Calu3 (cell line): Measurements from ENCODE around the gene PRPF40A. TPM values are rescaled to one million over a fixed set of nuclear protein-coding genes. Genes with fewer than 3 reads are reported as not detected.

Source experiments
- BruUV-seq: library from RNA; stranded (reverse); fragments of 400-500 nt; replicated peaks from 2 replicates; lab custom pipeline; 2021; lab: Mats Ljungman, UMichigan
- CTCF ChIA-PET: fragments of 300-600 bp; sonication (Branson Sonifier 250); formaldehyde crosslinking; loops from one replicate; lab custom pipeline; 2022; ENCODE audit warnings: antibody characterized with exemption; lab: Charles Lee
- DNase-seq: peaks from one replicate; pipeline ENCODE4 v3.0.0; 2022
- H3K27ac Mint-ChIP-seq: one replicate; pipeline ENCODE4 v1.8.0; 2022; ENCODE audit warnings: mixed read lengths; ENCODE audit not compliant: unreplicated experiment
- H3K27me3 Mint-ChIP-seq: one replicate; pipeline ENCODE4 v1.8.0; 2022; ENCODE audit warnings: mixed read lengths; ENCODE audit not compliant: unreplicated experiment
- H3K36me3 Mint-ChIP-seq: one replicate; pipeline ENCODE4 v1.8.0; 2022; ENCODE audit warnings: mild to moderate bottlenecking, moderate library complexity, mixed read lengths; ENCODE audit not compliant: insufficient read depth, unreplicated experiment
- H3K4me1 Mint-ChIP-seq: one replicate; pipeline ENCODE4 v1.8.0; 2022; ENCODE audit warnings: mild to moderate bottlenecking, low read depth, mixed read lengths; ENCODE audit not compliant: unreplicated experiment
- H3K4me3 Mint-ChIP-seq: one replicate; pipeline ENCODE4 v1.8.0; 2022; ENCODE audit warnings: mild to moderate bottlenecking, low read depth, moderate library complexity, mixed read lengths; ENCODE audit not compliant: unreplicated experiment
- H3K9me3 Mint-ChIP-seq: one replicate; pipeline ENCODE4 v1.8.0; 2022; ENCODE audit warnings: low read depth, mixed read lengths; ENCODE audit not compliant: unreplicated experiment
- CTCF ChIP-seq: fragments of 200-600 bp; IDR thresholded peaks from one replicate; pipeline ENCODE4 v1.8.0; 2022; ENCODE audit warnings: antibody characterized with exemption; ENCODE audit not compliant: unreplicated experiment
- intact Hi-C: fragments of 100-400 bp; cut with micrococcal nuclease; formaldehyde crosslinking; loops from one replicate; pipeline ENCODE4 v1.10.0; 2022; ENCODE audit not compliant: unreplicated experiment
- total RNA-seq: library from RNA; stranded (reverse); gene quantifications from 2 replicates; pipeline ENCODE4 v1.2.3, GENCODE V29; 2022

The PRPF40A gene
- total RNA-seq, 1 experiment from 2014 or later, result 118 TPM

DNA sequence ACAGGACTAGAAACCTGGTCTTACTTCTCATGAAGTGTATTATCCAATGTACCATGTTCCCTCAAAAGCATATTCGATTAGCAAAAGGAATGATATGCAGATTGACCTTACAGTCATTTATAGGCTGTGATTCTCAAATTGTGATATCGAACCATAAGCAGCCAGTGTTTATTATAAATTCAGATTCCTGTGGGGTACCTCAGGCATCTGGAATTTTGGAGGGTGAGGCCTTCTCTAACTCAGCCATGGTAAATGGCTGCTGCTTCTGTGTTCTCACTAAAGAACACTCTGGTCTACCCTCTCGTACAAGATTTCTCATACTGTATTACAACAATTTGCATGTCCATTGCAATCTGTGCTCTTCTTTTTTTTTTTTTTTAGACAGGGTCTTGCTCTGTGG lies 84.5 kb downstream of the PRPF40A start:
- no peaks in the 10 kb centered on the region for H3K4me1 Mint-ChIP-seq
- intact Hi-C loops, result no loop called here
- H3K9me3 Mint-ChIP-seq, result no peaks in the 10 kb centered on the region
- CTCF ChIA-PET, result interaction anchor here (0.6 kb wide), 1 partner anchor 447 kb away, joined by 5 read pairs; no protein-coding TSS in a partner anchor
- no peak overlapping the region for H3K27ac Mint-ChIP-seq
- H3K27me3 Mint-ChIP-seq, result no peaks in the 10 kb centered on the region
- no TSS peak for BruUV-seq
- no peak for DNase-seq
- no peak for TF ChIP-seq CTCF
- no peak overlapping the region for H3K4me3 Mint-ChIP-seq
- peaks cover 36% of the 10 kb centered on the region for H3K36me3 Mint-ChIP-seq

- Mint-ChIP-seq H3K4me3 (no peak overlapping the region), H3K4me1 (no peaks in the 10 kb centered on the region), H3K9me3 (no peaks in the 10 kb centered on the region), H3K27ac (no peak overlapping the region), H3K27me3 (no peaks in the 10 kb centered on the region), H3K36me3 (peaks cover 28% of the 10 kb centered on the region)
- BruUV-seq, result no TSS peak
- CTCF ChIA-PET, result interaction anchor here (0.6 kb wide), 1 partner anchor 525 kb away, joined by 6 read pairs; no protein-coding TSS in a partner anchor
- DNase-seq, result no peak
- intact Hi-C loops, result no loop called here
- TF ChIP-seq CTCF, result no peak
Observed at GRCh38 chr2:152630466-152630865, 86.8 kb downstream of the PRPF40A start.

DNA sequence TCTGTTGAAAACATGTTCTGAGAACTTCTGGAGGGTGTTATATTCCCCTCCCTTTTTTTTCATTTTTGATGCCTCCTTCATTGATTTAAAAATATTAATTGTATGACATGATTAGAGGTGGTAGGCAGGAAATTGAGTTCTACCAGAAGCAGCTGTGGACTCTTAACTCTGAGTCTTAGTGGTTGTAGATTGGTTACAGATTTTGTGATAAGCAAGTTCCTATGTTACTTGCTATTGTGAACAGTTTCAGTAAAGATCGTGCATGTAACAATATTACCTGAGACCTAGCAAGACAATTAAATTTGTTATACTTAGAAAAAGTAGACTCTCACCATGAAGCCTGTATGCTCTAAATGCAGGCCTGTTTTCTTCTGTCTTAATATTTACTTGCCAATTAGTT lies 88.1 kb downstream of the PRPF40A start:
- Mint-ChIP-seq H3K4me3 (no peak overlapping the region), H3K4me1 (no peaks in the 10 kb centered on the region), H3K27me3 (no peaks in the 10 kb centered on the region), H3K27ac (no peak overlapping the region), H3K36me3 (peaks cover 28% of the 10 kb centered on the region), H3K9me3 (no peaks in the 10 kb centered on the region)
- no TSS peak for BruUV-seq
- CTCF ChIA-PET, result no interaction called here
- no peak for DNase-seq
- intact Hi-C loops, result loop anchor here (5.0 to 10.0 kb wide), 2 partner anchors 124 to 162 kb away; no protein-coding TSS in a partner anchor
- no peak for TF ChIP-seq CTCF

- peak; percentile 21 for DNase-seq
- H3K36me3 Mint-ChIP-seq, result peaks cover 22% of the 10 kb centered on the region
Observed at GRCh38 chr2:152627351-152627957, 89.8 kb downstream of the PRPF40A start.

More at GRCh38 chr2:152627351-152627957, 89.8 kb downstream of the PRPF40A start:
- H3K4me3 Mint-ChIP-seq, result no peak overlapping the region
- no peak for TF ChIP-seq CTCF
- no peaks in the 10 kb centered on the region for H3K9me3 Mint-ChIP-seq
- CTCF ChIA-PET, result no interaction called here
- BruUV-seq, result no TSS peak
- no peaks in the 10 kb centered on the region for H3K4me1 Mint-ChIP-seq
- intact Hi-C loops, result loop anchor here (2.0 to 10.0 kb wide), 3 partner anchors 123 to 437 kb away; no protein-coding TSS in a partner anchor
- H3K27ac Mint-ChIP-seq, result no peak overlapping the region
- H3K27me3 Mint-ChIP-seq, result no peaks in the 10 kb centered on the region
